ENCODE results near the gene MSL3. TPM values are rescaled to one million over a fixed set of nuclear protein-coding genes. Genes with fewer than 3 reads are reported as not detected.

Gene MSL3
- total RNA-seq, 1 experiment from 2014 or later, result 13.4 TPM

DNA sequence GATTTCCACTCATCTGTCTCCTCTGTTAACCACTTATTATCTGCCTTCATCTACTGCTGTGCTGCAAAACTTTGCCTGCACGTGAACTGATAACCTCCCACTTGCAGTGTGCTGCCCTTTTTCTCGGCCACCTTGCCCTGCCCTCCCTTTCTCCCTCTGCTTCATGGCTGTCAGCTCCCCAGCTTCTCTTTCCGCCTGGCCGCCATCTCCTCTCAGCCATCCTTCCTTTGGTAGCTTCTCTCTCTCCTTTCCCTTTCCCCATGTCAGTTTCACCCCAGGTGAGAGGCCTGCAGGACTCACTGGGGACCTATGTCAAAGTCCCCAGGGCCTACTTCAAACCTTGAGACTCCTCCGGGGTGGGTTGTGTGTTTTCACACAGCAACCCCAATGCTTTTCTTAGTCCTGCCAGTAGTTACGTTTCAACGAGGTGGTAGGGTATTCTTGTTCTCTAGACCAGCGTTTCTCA, 6.6 kb downstream of the MSL3 start (continued):
- TF ChIP-seq E2F5 (CRISPR knock-in tag; IDR thresholded peaks at IDR 0.05) (no peak), ZNF263 (CRISPR knock-in tag; IDR thresholded peaks at IDR 0.05; ENCODE audit: low read depth) (no peak)

DNA sequence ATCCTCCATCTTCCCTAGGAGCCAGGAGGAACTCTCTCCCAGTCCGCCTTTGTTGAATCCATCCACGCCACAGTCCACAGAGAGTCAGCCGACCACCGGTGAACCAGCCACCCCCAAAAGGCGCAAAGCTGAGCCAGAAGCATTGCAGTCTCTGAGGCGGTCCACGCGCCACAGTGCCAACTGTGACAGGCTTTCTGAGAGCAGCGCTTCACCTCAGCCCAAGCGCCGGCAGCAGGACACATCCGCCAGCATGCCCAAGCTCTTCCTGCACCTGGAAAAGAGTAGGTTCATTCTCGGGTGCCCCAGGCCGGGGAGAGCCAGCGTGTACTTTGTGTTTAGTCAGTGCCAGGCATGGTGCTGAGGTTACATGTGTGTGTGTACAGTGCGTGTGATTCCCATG, 7.4 kb downstream of the MSL3 start:
- Mint-ChIP-seq H3K9me3 (no peaks in the 10 kb centered on the region), H3K27ac (no peak overlapping the region), H3K4me1 (no peaks in the 10 kb centered on the region), H3K36me3 (peaks cover 24% of the 10 kb centered on the region), H3K27me3 (ENCODE audit: low read depth) (no peaks in the 10 kb centered on the region), H3K4me3 (no peak overlapping the region)
- ChIA-PET CTCF (no interaction called here), POLR2A (no interaction called here)
- TF ChIP-seq, protein P1, sequence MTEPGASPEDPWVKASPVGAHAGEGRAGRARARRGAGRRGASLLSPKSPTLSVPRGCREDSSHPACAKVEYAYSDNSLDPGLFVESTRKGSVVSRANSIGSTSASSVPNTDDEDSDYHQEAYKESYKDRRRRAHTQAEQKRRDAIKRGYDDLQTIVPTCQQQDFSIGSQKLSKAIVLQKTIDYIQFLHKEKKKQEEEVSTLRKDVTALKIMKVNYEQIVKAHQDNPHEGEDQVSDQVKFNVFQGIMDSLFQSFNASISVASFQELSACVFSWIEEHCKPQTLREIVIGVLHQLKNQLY (CRISPR knock-in tag; IDR thresholded peaks at IDR 0.05), result no peak
- DNase-seq (ENCODE audit: low spot score), result no peak
- ATAC-seq, result no peak

DNA sequence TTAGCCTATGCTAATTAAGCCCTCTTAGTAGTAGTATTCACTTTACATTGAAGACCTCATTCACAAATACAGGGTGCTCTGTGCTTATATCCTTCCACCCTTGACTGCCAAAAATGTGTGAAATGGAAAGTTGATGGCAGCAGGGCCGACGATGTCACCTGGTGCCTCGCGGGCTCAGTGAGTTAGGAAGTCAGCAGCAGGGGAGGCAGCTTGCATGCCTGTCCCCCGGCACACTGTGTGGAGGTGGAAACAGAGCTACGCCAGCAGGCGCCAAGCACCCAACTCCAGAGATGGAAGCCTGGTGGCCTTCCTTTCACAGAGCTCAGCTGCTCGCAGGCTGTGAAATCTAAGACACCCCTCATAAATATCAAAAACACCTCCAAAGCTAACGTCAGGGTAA, 8.4 kb downstream of the MSL3 start:
- no peak overlapping the region for H3K4me3 Mint-ChIP-seq
- POLR2A ChIA-PET, result no interaction called here
- H3K9me3 Mint-ChIP-seq, result no peaks in the 10 kb centered on the region
- DNase-seq (ENCODE audit: low spot score) (no peak), ATAC-seq (no peak)
- peaks cover 24% of the 10 kb centered on the region for H3K36me3 Mint-ChIP-seq
- H3K4me1 Mint-ChIP-seq, result no peaks in the 10 kb centered on the region
- H3K27ac Mint-ChIP-seq, result no peak overlapping the region
- no peaks in the 10 kb centered on the region for H3K27me3 Mint-ChIP-seq (ENCODE audit: low read depth)
- CTCF ChIA-PET, result interaction anchor here (2.2 kb wide), 1 partner anchor 8 kb away, joined by 10 read pairs; the partner anchor contains the start of gene MSL3
- TF ChIP-seq CBFB (CRISPR knock-in tag; IDR thresholded peaks at IDR 0.05; ENCODE audit: low read depth), result no peak
- TF ChIP-seq FOXP4 (CRISPR knock-in tag; IDR thresholded peaks at IDR 0.05), result no peak
- TF ChIP-seq, protein P2, sequence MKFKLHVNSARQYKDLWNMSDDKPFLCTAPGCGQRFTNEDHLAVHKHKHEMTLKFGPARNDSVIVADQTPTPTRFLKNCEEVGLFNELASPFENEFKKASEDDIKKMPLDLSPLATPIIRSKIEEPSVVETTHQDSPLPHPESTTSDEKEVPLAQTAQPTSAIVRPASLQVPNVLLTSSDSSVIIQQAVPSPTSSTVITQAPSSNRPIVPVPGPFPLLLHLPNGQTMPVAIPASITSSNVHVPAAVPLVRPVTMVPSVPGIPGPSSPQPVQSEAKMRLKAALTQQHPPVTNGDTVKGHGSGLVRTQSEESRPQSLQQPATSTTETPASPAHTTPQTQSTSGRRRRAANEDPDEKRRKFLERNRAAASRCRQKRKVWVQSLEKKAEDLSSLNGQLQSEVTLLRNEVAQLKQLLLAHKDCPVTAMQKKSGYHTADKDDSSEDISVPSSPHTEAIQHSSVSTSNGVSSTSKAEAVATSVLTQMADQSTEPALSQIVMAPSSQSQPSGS (CRISPR knock-in tag; IDR thresholded peaks at IDR 0.05; ENCODE audit: borderline replicate concordance, low read depth), result no peak
- TF ChIP-seq SP1 (CRISPR knock-in tag; conservative IDR thresholded peaks at IDR 0.05), result no peak
- TF ChIP-seq JUN (CRISPR knock-in tag; IDR thresholded peaks at IDR 0.05), result no peak
- no peak for TF ChIP-seq PRRX2 (CRISPR knock-in tag; IDR thresholded peaks at IDR 0.05)
- TF ChIP-seq, protein P3, sequence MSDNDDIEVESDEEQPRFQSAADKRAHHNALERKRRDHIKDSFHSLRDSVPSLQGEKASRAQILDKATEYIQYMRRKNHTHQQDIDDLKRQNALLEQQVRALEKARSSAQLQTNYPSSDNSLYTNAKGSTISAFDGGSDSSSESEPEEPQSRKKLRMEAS (CRISPR knock-in tag; IDR thresholded peaks at IDR 0.05), result no peak
- no peak for TF ChIP-seq IRF1 (CRISPR knock-in tag; IDR thresholded peaks at IDR 0.05)
- TF ChIP-seq NR1H2 (CRISPR knock-in tag; IDR thresholded peaks at IDR 0.05), result no peak
- TF ChIP-seq TP53 (CRISPR knock-in tag; IDR thresholded peaks at IDR 0.05), result no peak
- TF ChIP-seq STAT6 (CRISPR knock-in tag; conservative IDR thresholded peaks at IDR 0.05; ENCODE audit: low read depth), result no peak
- TF ChIP-seq, protein P4, sequence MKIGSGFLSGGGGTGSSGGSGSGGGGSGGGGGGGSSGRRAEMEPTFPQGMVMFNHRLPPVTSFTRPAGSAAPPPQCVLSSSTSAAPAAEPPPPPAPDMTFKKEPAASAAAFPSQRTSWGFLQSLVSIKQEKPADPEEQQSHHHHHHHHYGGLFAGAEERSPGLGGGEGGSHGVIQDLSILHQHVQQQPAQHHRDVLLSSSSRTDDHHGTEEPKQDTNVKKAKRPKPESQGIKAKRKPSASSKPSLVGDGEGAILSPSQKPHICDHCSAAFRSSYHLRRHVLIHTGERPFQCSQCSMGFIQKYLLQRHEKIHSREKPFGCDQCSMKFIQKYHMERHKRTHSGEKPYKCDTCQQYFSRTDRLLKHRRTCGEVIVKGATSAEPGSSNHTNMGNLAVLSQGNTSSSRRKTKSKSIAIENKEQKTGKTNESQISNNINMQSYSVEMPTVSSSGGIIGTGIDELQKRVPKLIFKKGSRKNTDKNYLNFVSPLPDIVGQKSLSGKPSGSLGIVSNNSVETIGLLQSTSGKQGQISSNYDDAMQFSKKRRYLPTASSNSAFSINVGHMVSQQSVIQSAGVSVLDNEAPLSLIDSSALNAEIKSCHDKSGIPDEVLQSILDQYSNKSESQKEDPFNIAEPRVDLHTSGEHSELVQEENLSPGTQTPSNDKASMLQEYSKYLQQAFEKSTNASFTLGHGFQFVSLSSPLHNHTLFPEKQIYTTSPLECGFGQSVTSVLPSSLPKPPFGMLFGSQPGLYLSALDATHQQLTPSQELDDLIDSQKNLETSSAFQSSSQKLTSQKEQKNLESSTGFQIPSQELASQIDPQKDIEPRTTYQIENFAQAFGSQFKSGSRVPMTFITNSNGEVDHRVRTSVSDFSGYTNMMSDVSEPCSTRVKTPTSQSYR (CRISPR knock-in tag; IDR thresholded peaks at IDR 0.05), result no peak
- TF ChIP-seq NR3C1 (CRISPR knock-in tag; conservative IDR thresholded peaks at IDR 0.05; ENCODE audit: low read depth), result no peak
- TF ChIP-seq TEAD1 (CRISPR knock-in tag; IDR thresholded peaks at IDR 0.05), result no peak
- TF ChIP-seq AR (CRISPR knock-in tag; IDR thresholded peaks at IDR 0.05), result no peak
- TF ChIP-seq GTF2I (CRISPR knock-in tag; conservative IDR thresholded peaks at IDR 0.05), result no peak
